ENCODE data around the gene PLEKHO2.
A peak's percentile ranks its signal among the peaks of the same experiment; 100 is the strongest.

The PLEKHO2 gene

DNA sequence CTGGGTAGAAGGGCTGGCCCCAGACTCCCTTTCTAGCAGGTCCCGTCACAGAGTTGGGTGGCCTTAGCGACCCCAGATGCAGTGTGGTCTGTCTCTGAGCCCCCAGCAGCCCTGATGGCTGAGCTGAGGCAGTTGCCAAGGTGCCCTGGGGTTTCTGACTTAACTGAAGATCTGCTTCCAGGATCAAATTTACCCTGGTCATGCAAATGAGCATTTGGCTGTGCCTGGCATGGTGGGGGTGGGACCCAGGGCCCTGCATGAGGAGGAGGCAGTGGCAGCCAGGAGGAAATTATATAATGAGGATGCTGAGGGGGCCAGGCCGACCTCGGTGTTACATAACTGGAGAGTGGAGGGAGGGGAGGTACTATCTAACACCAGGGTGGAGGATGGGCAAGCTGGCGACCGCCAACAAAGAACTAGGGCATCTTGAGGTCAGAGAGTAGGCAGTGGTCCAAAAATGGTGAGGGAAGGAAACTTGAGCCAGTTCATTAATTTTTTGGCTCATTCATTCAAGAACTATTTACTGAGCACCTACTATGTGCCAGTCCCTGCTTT, 16.4 kb downstream of the PLEKHO2 start:
- peak in 1 of 2 experiments; percentile 75 for DNase-seq

DNA sequence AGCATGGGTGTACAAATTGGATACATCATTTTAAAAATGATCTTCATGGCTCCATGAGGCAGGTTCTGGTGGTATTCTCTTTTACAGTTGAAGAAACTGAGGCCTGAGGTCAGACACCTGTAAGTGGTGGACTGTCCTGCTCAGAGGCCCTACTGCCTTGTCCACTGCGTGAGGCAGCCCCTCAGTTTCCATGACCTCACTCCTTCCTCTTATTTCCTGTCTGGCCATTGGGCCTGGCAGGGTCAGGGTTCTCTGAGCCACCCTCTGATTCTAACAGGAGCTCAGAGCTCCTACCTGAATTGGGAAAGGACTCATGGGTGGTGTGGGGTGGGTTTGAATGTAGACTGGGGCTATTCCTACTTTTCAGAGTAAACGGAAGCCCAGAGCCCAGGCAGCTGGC, 17.5 kb downstream of the PLEKHO2 start:
- no peak for DNase-seq

DNA sequence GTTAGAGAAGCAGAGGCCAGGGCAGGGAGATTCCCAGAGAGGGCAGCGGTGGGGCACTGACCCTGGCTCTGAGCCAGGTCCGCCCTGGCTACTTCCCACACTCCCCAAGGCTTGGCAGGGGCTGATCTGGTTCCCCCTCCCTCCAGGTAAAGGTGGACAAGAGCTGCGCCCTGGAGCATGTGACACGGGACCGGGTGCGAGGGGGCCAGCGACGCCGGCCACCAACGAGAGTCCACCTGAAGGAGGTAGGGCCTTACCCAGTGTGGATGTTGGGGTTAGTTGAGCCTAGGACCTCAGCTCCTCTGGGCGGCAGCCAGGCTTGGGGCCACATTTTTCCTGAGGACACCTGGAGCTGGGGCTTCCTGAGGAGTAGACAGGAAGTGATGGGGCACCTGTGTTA, 19.6 kb downstream of the PLEKHO2 start:
- no peak for DNase-seq

DNA sequence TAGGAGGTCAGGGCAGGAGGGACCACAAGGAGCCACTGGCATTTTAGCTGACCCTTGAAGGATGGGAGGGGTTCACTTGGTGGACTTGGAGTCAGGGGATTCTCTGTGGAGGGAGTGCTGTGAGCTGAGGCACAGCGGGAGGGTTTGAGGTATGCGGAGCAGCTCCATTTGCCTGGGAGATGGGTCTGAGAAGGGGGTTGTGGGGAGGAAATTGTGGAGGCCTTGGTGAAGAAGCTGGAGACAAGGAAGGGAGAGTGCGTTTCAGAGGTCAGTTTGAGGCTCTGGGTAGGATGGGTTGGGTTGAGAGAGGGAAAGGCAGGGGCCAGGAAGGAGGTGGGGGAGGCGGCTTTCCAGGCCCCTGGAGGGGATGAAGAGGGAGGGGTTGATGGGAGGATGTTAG, 20.2 kb downstream of the PLEKHO2 start:
- DNase-seq, result no peak

DNA sequence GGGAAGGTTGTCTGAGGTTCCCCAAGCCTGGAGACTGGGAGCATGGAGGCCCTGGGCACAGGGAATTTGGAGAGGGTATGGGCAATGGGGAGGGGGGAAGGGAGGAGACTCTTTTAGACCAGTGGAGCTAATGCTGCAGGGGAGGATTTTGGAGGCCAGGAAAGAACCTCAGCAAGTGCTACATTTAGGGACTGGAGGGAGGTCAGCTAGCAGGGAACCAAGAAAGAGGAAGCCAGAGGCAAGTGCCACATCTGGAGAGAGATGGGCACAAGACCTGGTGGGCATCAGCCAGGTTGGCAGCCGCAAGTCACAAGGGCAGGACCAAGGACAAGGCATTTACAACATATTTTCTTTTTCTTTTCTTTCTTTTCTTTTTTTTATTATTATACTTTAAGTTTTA, 20.7 kb downstream of the PLEKHO2 start:
- DNase-seq, result no peak

DNA sequence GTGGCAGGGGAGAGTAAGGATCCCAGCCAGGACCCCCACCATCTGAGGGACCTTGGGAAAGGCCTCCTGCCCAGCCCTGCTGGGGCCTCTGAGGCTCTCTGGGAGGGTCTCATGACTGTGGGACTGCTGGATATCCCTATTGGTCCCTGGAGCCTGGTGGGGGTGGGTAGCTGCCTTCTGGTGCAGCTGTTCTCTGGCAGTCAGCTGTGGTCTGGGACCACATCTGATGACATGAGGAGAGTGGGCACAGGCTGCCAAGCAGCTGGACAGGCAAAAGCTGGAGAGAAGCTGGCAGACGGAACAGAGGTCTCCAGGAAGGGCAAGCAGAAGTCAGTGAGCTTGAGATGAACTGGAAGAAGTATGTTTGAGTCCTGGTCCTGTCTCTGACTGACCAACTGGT, 22.4 kb downstream of the PLEKHO2 start:
- DNase-seq, result no peak

DNA sequence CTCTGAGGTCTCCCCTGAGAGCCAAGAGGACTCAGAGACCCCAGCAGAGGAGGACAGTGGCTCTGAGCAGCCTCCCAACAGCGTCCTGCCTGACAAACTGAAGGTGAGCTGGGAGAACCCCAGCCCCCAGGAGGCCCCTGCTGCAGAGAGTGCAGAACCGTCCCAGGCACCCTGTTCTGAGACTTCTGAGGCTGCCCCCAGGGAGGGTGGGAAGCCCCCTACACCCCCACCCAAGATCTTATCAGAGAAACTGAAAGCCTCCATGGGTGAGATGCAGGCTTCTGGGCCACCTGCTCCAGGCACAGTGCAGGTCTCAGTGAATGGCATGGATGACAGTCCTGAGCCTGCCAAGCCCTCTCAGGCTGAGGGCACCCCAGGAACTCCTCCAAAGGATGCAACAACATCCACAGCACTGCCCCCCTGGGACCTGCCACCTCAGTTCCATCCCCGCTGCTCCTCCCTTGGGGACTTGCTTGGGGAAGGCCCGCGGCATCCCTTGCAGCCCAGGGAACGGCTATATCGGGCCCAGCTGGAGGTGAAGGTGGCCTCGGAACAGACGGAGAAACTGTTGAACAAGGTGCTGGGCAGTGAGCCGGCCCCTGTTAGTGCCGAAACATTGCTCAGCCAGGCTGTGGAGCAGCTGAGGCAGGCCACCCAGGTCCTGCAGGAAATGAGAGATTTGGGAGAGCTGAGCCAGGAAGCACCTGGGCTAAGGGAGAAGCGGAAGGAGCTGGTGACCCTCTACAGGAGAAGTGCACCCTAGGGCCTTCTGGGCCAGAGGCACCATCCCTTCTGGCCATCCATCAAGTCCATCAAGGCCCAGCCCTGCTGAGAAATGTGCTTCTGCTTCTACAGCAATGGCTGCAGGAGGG, 23.6 kb downstream of the PLEKHO2 start:
- DNase-seq, result no peak

DNA sequence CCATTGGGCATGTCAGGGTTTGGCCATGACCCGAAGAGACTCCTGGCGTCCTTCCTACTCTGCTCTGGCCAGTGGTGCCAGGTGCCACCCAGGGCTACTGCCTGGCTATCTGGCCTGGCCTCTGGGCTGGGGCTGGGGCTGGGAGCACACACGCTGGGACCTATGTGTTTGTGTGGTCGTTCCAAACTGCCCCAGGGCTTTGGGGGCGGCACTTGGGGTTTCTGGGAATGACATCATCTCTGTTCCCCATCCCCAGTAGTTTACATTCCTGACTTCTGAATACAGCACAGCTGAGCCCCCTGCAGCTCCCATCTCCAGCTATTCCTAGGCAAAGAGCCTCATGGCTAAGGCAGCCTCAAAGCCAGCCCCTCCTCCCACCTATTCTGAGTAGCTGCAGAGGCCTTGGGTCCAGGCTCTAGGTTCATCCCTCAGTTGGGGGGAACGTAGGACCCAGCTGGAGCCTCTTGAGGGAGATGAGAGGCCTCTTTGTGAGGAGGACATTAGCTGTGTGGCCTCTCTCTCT, 24.3 kb downstream of the PLEKHO2 start:
- no peak for DNase-seq

DNA sequence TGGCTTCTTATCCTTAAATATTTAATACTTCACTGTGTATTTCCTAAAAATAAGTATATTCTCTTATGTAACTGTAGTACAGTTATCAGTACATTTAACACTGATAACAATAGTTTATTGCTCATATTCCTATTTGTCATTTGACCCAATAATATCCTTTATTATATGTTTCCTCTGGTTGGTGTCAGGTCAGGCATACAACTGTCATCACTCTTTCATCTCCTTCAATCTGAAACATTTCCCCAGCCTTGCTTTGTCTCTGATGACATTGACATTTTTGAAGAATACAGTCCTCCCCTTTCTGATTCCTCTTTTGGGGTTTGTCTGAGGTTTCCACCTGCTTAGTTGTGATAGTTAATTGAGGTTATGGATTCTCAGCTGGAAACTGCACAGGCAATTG, 27.8 kb downstream of the PLEKHO2 start:
- DNase-seq, result no peak

DNA sequence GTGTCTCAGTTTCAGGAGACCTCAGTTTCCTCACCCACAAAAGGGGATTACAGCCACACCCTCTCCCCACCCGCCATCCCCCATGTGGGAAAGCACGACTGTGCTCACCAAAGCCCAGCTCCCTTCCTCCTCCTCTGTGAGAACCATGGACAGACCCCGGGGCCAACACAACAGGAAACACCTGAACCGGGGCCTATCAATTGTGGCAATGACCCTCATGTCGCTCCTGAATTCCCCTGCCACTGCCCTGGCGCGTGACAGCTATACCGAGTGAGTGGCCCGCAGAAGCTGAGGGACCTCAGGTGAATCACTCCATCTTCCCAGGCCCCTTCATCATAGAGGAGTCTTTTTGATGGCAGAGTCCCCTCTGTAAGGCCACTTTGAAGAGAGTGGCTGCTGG, 28.6 kb downstream of the PLEKHO2 start:
- no peak for DNase-seq

DNA sequence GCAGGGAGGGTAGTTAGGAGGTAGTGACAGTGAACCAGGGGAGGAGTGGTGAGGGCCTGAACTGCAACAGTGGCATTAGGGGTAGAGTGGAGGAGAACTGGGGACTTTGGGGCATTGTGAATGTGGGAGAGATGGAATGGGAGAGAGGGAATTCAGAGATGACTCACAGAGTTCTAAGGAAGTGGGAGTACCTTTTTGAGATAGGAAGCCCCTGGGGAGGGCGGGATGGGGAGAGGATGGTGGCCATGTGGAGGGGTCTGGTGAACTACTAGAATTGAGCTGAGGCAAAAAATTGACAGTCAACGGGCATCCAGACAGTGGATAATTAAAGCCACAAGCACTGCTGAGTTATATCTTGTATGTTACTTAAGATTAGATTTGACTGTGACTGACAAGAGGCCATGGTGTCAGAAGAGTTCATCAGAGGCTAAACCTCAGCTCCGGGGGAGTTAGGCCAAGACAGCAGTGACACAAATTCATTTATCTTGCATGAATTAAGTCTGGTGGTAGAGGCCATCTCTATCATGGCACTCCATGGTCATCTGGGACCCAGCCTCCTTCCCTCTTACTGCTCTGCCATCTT, 34.0 kb downstream of the PLEKHO2 start:
- DNase-seq, result no peak

DNA sequence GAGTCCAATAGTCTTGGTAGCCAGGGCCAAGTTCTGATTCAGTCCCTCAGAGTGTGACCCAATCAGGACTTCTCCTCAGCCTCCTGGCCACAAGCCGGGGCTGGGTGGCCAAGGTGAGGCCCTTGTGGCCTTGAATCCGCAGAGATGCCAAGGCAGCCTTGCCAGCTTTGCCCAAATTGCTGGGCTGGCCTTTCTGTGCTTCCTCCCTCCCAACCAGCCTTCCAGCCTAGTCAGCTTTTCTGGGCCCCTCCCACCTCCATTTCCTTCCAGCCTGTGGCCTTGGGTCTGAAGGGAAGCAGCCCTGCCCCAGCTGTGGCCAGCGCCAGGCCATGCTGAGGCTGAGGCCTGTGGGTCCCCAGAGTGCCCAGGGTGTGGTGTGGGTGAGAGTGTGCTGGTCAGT, 35.7 kb downstream of the PLEKHO2 start:
- no peak for DNase-seq

DNA sequence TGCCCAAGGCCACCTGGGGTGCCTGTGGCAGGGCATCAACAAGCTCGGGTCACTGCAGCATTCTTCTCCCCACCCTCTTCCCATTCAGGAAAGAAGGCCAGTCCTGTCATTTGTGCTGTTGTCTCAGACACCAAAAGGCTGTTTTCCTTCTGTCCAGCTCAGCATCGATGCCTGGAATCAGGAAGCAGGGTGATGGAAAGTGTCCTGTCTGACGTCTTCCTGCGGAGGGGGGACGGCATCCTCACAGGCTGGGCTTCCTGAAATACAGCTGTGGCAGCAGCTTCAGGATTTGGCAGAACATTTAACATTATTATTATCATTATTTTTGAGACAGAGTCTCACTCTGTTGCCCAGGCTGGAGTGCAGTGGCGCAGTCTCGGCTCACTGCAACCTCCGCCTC, 37.0 kb downstream of the PLEKHO2 start:
- no peak for DNase-seq

DNA sequence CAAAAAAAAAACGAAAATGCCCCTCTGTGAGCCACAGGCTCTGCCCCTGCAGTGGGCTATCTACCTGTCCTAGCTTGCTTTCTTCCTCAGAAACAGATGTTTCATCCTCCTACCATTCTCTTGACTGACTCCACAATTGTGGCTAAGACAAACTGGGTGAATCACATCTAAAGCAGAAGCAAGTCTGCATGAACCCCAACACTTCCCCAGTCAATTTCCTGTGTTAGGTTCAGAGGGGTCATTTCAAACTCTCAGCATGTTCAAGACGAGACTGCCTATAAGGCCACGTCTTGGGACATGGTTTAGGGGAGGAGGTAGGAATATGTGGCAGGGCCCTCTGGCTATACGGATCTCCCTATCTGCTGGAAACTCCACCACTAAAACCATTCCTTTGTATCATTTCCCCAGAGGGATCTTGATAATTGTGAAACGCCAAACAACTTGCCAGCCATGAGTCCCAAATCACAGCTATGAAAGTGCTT, 41.4 kb downstream of the PLEKHO2 start:
- no peak for DNase-seq

DNA sequence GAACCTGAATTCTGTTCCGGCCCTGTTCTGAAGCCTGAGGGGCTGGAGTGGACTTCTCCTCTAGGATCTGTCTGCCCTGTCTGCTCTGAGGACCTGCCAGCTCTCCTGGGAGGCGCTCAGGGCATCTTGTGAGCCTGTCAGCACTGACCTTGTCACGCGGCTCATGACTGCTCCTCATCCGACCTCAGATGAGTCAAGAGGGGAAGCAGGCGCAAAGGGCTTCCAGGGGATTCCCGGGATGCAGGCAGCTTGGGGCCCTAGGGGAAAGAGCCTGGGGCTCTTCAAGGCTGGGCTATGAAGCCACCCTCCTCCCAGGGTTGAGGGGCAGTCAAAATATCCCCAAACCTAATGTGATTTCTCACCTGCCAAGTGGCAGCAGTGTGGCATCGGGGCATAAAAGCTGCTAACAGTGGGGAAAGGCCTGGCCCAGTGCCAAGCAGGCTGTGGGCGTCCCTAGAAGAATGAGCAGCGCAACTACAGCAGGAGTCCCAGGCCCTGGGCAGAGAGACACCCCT, 42.3 kb downstream of the PLEKHO2 start:
- no peak for DNase-seq

DNA sequence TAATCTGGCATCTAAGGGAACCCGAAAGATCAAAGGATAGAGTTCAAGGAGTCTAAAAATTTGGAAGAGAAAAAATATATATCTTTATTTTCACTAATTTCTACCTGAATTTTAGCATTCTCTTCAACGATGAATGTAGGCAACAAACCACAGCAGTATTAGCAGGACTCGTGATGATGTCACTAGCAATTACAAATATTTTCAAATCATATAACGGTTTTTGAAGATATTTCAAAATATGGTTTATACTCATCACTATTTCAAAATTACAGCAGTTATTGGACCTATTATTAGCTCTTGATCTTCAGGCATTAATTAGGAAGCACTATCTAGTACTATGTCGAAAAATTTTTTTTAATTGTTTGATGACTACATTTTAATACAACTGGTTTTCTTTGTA, 43.0 kb downstream of the PLEKHO2 start:
- DNase-seq, result no peak

DNA sequence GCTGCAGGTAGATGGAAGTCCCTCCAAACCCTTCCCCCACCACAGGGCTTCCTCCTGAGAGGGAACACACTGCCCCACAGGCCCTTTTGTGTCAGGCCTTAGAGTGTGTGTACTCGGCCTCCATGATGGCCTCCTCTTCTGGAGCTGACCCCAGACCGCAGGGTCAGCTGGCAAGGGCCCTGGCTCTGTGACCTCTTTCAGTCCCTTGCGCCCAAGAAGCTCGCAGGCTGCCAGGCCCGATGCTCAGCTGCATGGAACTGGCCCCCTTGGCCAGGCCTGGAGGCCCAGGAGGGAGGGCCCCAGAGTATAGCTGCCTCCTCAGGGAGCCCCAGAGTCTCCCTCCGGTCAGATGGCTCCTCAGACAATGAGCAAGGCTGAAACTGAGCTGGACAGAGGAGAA, 46.6 kb downstream of the PLEKHO2 start:
- DNase-seq, result no peak

DNA sequence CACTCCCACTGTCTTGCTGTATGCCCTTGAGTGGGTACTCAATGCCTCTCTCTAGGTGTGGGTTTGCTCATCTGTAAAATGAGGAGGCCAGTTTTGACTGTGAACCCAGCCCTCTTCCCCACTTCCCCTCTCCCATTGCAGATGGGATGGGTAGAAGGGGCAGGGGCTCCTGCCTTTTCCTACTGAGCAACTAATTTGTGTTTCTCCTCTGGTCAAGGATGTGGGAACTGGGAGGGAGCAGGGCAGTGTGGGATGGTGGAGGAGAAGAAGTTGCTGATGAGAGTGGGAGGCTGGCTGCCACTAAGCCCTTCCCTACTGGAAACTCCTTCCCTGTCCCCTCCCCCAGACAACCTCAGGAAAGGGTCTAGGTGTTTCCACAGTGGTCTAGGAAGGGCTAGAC, 49.8 kb downstream of the PLEKHO2 start:
- DNase-seq, result no peak

DNA sequence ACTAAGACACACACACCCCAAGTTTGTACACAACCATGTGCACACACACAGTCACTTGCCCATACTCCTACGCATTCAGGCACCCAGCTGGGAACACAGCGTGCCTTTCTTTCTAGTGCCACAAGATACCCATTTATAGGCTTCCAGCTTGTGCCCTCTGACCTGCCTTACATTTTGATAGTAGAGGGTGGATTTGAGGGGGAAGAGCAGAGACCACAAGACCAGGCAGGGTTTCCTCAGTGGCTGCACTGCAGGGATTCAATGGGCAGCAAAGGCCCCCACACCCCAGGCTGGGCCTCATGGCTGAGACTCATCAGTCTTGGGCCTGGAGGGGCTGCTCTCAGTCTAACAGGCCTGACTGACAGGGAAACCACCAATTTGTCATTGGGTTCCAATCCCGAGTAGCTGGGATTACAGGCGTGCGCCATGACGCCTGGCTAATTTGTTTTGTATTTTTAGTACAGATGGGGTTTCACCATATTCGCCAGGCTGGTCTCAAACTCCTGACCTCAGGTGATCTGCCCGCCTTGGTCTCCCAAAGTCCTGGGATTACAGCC, 51.2 kb downstream of the PLEKHO2 start:
- DNase-seq, result no peak

DNA sequence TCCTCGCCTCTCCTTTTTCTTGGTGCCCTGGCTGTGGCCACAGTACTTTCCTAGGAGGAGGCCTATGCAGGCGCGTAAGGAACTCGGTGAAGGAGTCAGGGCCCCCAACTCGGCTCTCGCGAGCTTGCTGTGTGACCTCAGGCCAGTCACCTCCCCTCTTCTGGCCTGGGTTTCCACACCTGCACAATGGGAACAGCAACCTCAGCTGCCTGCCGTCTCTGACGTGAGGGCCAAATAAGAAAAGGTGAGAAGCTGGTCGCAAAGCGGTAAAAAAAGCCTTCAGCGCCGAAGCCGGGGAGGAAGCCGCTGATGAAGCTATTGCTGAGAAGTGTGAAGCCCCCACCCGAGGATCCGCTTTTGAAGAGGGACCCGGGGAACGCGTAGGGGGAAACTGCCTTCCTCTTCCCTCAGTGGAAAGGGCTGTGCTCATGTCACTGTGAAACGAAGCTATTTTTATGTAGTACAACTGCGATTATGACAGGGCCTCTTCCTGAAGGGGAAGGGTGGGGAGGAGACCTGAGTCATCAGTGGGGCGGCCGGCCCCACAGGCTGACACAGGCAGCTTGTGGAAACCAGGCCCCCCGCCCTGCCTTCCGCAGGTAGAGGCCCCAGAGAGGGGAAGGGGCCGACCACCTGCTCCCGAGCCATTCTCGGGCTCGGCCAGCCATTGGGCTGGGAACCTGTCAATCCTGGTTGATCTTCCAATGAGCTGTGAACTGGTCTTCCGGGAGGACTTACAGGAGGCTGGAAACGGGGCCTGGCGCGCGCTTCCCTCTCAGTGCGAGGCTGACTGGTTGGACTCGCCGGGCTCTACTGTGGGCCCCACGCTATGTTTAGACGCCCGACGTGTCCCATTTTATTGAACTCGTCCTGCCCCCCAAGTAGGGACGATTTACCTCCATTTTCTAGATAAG, 52.0 kb downstream of the PLEKHO2 start:
- DNase-seq, result no peak

DNA sequence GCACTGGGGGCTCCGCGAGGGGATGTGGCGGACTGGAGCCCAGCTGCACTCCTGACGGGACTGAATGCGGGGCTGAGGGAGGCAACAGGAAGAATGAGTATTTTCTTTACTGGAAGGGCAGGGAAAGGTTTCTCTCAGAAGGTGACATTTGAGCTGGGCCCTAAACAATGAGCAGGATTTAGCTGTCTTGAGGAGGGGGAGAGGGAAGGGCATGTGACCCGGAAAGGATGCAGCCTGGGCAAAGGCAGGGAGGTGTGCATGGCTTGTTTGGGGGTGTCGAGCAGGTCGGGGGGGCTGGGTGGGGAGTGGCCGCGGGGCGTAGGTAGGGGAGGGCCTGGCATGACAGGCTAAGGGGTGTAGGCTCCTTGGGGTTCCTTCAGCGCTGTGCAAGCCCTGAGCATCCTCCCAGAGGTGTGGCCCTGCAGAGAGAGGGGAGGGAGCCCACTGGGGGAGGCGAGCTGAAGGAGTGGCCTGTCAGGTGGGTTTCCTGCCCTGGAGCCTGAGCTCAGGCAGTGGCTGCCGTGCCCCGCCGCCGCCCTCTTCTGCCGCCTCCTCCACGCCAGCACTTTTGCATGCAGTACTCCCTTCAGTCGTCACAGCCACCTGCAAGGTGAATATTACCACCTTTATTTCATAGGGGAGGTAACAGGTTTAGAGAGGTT, 52.8 kb downstream of the PLEKHO2 start:
- no peak for DNase-seq

All from NCI-H446 (cell line).